A673 (cell line): ENCODE results near the gene IGLON5.

Source experiments
- CTCF ChIP-seq: fragments of 300-800, 200-600 bp; sonication (generic); conservative IDR thresholded peaks from 2 replicates; pipeline ENCODE4 v1.5.1; 2017; ENCODE audit warnings: low read depth, mild to moderate bottlenecking, antibody characterized with exemption, low read length, moderate library complexity, mixed read lengths
- EZH2 ChIP-seq: fragments of 200-600 bp; sonication (generic); IDR thresholded peaks from 2 replicates; pipeline ENCODE4 v1.6.1; 2017; ENCODE audit warnings: borderline replicate concordance, low read depth, mild to moderate bottlenecking, mixed read lengths, antibody characterized with exemption, low read length; ENCODE audit not compliant: poor library complexity, severe bottlenecking

GRCh38 chr19:51326216-51327065 is 15.0 kb downstream of the IGLON5 start:
- TF ChIP-seq CTCF (no peak), EZH2 (no peak)
